ENCODE data around the gene RUNX3.

The RUNX3 gene

GRCh38 chr1:24873148-24873547 lies 56.9 kb downstream of the RUNX3 start:
- no peaks in the 10 kb centered on the region for H3K36me3 ChIP-seq (ENCODE audit: control insufficient read depth in 2 of 2, insufficient read depth in 1 of 2, low read length in 2 of 2)
- no peak overlapping the region for H3K27ac ChIP-seq (ENCODE audit: extremely low read depth, low read depth, low read length)
- H3K4me3 ChIP-seq (ENCODE audit: low read depth, low read length): no peak overlapping the region
- no peaks in the 10 kb centered on the region for H3K4me1 ChIP-seq (ENCODE audit: control insufficient read depth, insufficient read depth, low read length)
- H3K9me3 ChIP-seq (ENCODE audit: control insufficient read depth, insufficient read depth, low read depth, low read length): no peaks in the 10 kb centered on the region
- TF ChIP-seq ATF2 (tag by site-specific recombination; IDR thresholded peaks at IDR 0.05; ENCODE audit: low read depth) (peak; percentile 83), ZSCAN23 (tag by site-specific recombination; IDR thresholded peaks at IDR 0.05) (no peak)
- ChIA-PET POLR2A (no interaction called here), CTCF (interaction anchor here (1.2 kb wide), 1 partner anchor 165 kb away, joined by 3 read pairs; no protein-coding TSS in a partner anchor)

GRCh38 chr1:24872061-24872850 lies 57.8 kb downstream of the RUNX3 start:
- TF ChIP-seq ZNF341 (tag by site-specific recombination; IDR thresholded peaks at IDR 0.05; ENCODE audit: low read depth): no peak
- no peak for TF ChIP-seq ZBTB20 (tag by site-specific recombination; IDR thresholded peaks at IDR 0.05)
- no peak for TF ChIP-seq ZNF280D (tag by site-specific recombination; IDR thresholded peaks at IDR 0.05)
- no peak for TF ChIP-seq PATZ1 (tag by site-specific recombination; IDR thresholded peaks at IDR 0.05)
- TF ChIP-seq KLF7 (tag by site-specific recombination; IDR thresholded peaks at IDR 0.05; ENCODE audit: borderline replicate concordance): no peak
- no peak for TF ChIP-seq ZNF148 (tag by site-specific recombination; IDR thresholded peaks at IDR 0.05; ENCODE audit: borderline replicate concordance)
- no peak for TF ChIP-seq ZNF768 (tag by site-specific recombination; IDR thresholded peaks at IDR 0.05)
- no peak for TF ChIP-seq ZNF266 (tag by site-specific recombination; IDR thresholded peaks at IDR 0.05; ENCODE audit: low read depth)
- no peak for TF ChIP-seq ZNF514 (tag by site-specific recombination; IDR thresholded peaks at IDR 0.05)
- no peak for TF ChIP-seq ZNF843 (tag by site-specific recombination; IDR thresholded peaks at IDR 0.05)
- TF ChIP-seq ZSCAN4 (tag by site-specific recombination; IDR thresholded peaks at IDR 0.05): no peak
- TF ChIP-seq ZBTB8A (tag by site-specific recombination; IDR thresholded peaks at IDR 0.05): no peak
- TF ChIP-seq KLF8 (tag by site-specific recombination; IDR thresholded peaks at IDR 0.05): no peak
- no peak for TF ChIP-seq ZBTB49 (tag by site-specific recombination; IDR thresholded peaks at IDR 0.05; ENCODE audit: low read depth)
- TF ChIP-seq ZNF138 (tag by site-specific recombination; IDR thresholded peaks at IDR 0.05; ENCODE audit: borderline replicate concordance): no peak
- no peak for TF ChIP-seq ZNF747 (tag by site-specific recombination; IDR thresholded peaks at IDR 0.05)
- H3K4me1 ChIP-seq (ENCODE audit: control insufficient read depth, insufficient read depth, low read length): no peaks in the 10 kb centered on the region
- ChIA-PET POLR2A (no interaction called here), CTCF (no interaction called here)
- no peaks in the 10 kb centered on the region for H3K9me3 ChIP-seq (ENCODE audit: control insufficient read depth, insufficient read depth, low read depth, low read length)
- H3K36me3 ChIP-seq (ENCODE audit: control insufficient read depth in 2 of 2, insufficient read depth in 1 of 2, low read length in 2 of 2): no peaks in the 10 kb centered on the region
- H3K27ac ChIP-seq (ENCODE audit: extremely low read depth, low read depth, low read length): no peak overlapping the region
- no peak overlapping the region for H3K4me3 ChIP-seq (ENCODE audit: low read depth, low read length)

All from HEK293 (cell line).